ENCODE results near the gene DSCAML1. TPM values are rescaled to one million over a fixed set of nuclear protein-coding genes. Genes with fewer than 3 reads are reported as not detected.

Gene DSCAML1
- total RNA-seq, 1 experiment from 2014 or later, result not detected

DNA sequence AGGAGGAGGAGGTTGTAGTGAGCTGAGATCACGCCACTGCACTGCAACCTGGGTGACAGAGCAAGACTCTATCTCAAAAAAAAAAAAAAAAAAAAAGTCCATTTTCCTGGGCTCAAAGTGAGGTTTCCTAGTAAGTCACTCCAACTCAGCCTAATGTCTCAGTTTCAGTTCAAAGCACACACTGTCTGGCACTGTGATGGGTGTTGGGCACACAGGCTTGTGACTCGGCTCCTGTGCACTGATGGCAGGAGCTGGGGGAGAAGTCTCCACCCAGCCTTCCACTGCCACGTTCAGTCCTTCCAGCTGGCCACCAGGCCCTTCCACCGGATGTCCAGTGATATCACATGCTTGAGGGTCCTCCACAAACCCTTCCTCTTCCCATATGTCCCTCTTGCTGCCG lies 283.4 kb downstream of the DSCAML1 start:
- ChIA-PET RAD21 (ENCODE audit: low non-redundant PET in 1 of 2, low total read pairs in 2 of 2, uncharacterized antibody in 2 of 2, unreplicated experiment in 2 of 2) (no interaction called here), POLR2A (no interaction called here), CTCF (no interaction called here)
- Histone ChIP-seq H3K9me3 (ENCODE audit: control insufficient read depth in 1 of 2, insufficient read depth in 1 of 2, low read depth in 1 of 2, low read length in 2 of 2) (no peaks in the 10 kb centered on the region), H3K36me3 (ENCODE audit: control insufficient read depth in 1 of 2, insufficient read depth in 2 of 2, low read length in 2 of 2) (no peaks in the 10 kb centered on the region), H3K4me2 (ENCODE audit: low read length) (no peak overlapping the region), H2AFZ (ENCODE audit: low read depth, low read length, poor library complexity, severe bottlenecking) (no peak overlapping the region), H4K20me1 (ENCODE audit: insufficient read depth) (no peaks in the 10 kb centered on the region), H3K27ac (ENCODE audit: low read depth, low read length) (no peak overlapping the region), H3K4me3 (replicated peaks in 1 of 2; ENCODE audit: low read depth in 1 of 2, low read length in 2 of 2) (no peak overlapping the region), H3K27me3 (ENCODE audit: insufficient read depth, low read length) (0 out of 2 replicates have a peak, but pooled peaks cover 7% of the 10 kb centered on the region), H3K9me2 (ENCODE audit: insufficient read depth) (no peaks in the 10 kb centered on the region), H3K9ac (ENCODE audit: low read length) (no peak overlapping the region), H3K79me2 (ENCODE audit: insufficient read depth, low read length) (no peaks in the 10 kb centered on the region), H3K4me1 (ENCODE audit: control insufficient read depth in 1 of 2, insufficient read depth in 2 of 2, low read length in 2 of 2) (no peaks in the 10 kb centered on the region)
- BruUV-seq (replicated peaks), result no TSS peak
- no peak for TF ChIP-seq SIN3A (IDR thresholded peaks at IDR 0.05; ENCODE audit: low read depth)
- TF ChIP-seq, protein P1, sequence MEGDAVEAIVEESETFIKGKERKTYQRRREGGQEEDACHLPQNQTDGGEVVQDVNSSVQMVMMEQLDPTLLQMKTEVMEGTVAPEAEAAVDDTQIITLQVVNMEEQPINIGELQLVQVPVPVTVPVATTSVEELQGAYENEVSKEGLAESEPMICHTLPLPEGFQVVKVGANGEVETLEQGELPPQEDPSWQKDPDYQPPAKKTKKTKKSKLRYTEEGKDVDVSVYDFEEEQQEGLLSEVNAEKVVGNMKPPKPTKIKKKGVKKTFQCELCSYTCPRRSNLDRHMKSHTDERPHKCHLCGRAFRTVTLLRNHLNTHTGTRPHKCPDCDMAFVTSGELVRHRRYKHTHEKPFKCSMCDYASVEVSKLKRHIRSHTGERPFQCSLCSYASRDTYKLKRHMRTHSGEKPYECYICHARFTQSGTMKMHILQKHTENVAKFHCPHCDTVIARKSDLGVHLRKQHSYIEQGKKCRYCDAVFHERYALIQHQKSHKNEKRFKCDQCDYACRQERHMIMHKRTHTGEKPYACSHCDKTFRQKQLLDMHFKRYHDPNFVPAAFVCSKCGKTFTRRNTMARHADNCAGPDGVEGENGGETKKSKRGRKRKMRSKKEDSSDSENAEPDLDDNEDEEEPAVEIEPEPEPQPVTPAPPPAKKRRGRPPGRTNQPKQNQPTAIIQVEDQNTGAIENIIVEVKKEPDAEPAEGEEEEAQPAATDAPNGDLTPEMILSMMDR (IDR thresholded peaks at IDR 0.05 in 2 of 3, conservative IDR thresholded peaks at IDR 0.05 in 1 of 3; ENCODE audit: borderline replicate concordance in 1 of 3, insufficient read depth in 1 of 3, low read depth in 2 of 3, low read length in 2 of 3), result no peak
- no peak for TF ChIP-seq EZH2phosphoT487 (IDR thresholded peaks at IDR 0.05; ENCODE audit: borderline replicate concordance)
- TF ChIP-seq RAD21 (IDR thresholded peaks at IDR 0.05; ENCODE audit: low read depth), result no peak
- TF ChIP-seq FOSL1 (IDR thresholded peaks at IDR 0.05; ENCODE audit: low read depth), result no peak
- TF ChIP-seq, protein P2, sequence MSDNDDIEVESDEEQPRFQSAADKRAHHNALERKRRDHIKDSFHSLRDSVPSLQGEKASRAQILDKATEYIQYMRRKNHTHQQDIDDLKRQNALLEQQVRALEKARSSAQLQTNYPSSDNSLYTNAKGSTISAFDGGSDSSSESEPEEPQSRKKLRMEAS (IDR thresholded peaks at IDR 0.05), result no peak
- ATAC-seq (no peak), DNase-seq (ENCODE audit: low read depth, low spot score) (no peak)
- intact Hi-C loops (cut with micrococcal nuclease), result no loop called here

DNA sequence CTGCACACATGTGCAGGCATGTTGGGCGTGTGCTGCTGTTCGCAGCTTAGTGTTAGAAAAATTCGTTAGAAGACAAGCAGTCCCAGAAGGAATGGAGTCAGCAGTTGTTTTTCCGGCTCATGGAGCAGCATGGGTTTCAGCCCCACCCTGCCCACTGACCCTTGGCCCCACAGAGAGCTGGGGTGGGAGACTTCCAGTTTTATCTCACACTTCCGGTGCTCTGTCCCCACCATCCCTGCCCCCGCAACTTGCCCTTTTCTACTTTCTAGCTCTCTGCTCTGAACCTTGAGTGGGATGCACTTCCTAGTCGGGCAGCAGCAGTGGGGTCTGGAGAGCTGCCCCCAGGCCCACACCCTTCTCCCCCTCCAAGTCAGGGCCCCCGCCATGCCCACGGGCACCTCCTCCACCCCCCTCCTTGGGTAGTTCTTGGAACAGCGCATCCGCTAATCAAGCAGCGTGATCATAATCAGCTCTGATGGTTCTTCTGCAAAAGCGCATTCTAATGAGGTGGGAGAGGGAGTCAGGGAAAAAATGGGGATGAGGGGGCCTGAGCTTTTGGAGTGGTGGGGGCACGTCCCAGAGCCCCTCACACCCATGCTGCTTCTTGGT lies 285.0 kb downstream of the DSCAML1 start:
- no peak for ATAC-seq
- H3K4me3 ChIP-seq (replicated peaks in 1 of 2; ENCODE audit: low read depth in 1 of 2, low read length in 2 of 2), result no peak overlapping the region
- POLR2A ChIA-PET, result no interaction called here
- intact Hi-C loops (cut with micrococcal nuclease), result no loop called here
- no peak overlapping the region for H3K9ac ChIP-seq (ENCODE audit: low read length)
- no peaks in the 10 kb centered on the region for H3K4me1 ChIP-seq (ENCODE audit: control insufficient read depth in 1 of 2, insufficient read depth in 2 of 2, low read length in 2 of 2)
- H2AFZ ChIP-seq (ENCODE audit: low read depth, low read length, poor library complexity, severe bottlenecking), result no peak overlapping the region
- H3K9me2 ChIP-seq (ENCODE audit: insufficient read depth), result no peaks in the 10 kb centered on the region
- BruUV-seq (replicated peaks), result no TSS peak
- no peak overlapping the region for H3K27ac ChIP-seq (ENCODE audit: low read depth, low read length)
- CTCF ChIA-PET, result no interaction called here
- H3K36me3 ChIP-seq (ENCODE audit: control insufficient read depth in 1 of 2, insufficient read depth in 2 of 2, low read length in 2 of 2), result no peaks in the 10 kb centered on the region
- DNase-seq (ENCODE audit: low read depth, low spot score), result no peak
- RAD21 ChIA-PET (ENCODE audit: low non-redundant PET in 1 of 2, low total read pairs in 2 of 2, uncharacterized antibody in 2 of 2, unreplicated experiment in 2 of 2), result no interaction called here
- H3K27me3 ChIP-seq (ENCODE audit: insufficient read depth, low read length), result 0 out of 2 replicates have a peak, but pooled peaks cover 7% of the 10 kb centered on the region
- no peaks in the 10 kb centered on the region for H3K79me2 ChIP-seq (ENCODE audit: insufficient read depth, low read length)
- no peaks in the 10 kb centered on the region for H4K20me1 ChIP-seq (ENCODE audit: insufficient read depth)
- no peaks in the 10 kb centered on the region for H3K9me3 ChIP-seq (ENCODE audit: control insufficient read depth in 1 of 2, insufficient read depth in 1 of 2, low read depth in 1 of 2, low read length in 2 of 2)
- no peak overlapping the region for H3K4me2 ChIP-seq (ENCODE audit: low read length)
- TF ChIP-seq, protein P3, sequence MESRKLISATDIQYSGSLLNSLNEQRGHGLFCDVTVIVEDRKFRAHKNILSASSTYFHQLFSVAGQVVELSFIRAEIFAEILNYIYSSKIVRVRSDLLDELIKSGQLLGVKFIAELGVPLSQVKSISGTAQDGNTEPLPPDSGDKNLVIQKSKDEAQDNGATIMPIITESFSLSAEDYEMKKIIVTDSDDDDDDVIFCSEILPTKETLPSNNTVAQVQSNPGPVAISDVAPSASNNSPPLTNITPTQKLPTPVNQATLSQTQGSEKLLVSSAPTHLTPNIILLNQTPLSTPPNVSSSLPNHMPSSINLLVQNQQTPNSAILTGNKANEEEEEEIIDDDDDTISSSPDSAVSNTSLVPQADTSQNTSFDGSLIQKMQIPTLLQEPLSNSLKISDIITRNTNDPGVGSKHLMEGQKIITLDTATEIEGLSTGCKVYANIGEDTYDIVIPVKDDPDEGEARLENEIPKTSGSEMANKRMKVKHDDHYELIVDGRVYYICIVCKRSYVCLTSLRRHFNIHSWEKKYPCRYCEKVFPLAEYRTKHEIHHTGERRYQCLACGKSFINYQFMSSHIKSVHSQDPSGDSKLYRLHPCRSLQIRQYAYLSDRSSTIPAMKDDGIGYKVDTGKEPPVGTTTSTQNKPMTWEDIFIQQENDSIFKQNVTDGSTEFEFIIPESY (IDR thresholded peaks at IDR 0.05; ENCODE audit: extremely low read depth, insufficient replicate concordance, low read length), result no peak
- TF ChIP-seq, protein P1 (IDR thresholded peaks at IDR 0.05 in 2 of 3, conservative IDR thresholded peaks at IDR 0.05 in 1 of 3; ENCODE audit: borderline replicate concordance in 1 of 3, insufficient read depth in 1 of 3, low read depth in 2 of 3, low read length in 2 of 3), result no peak
- TF ChIP-seq SIN3A (IDR thresholded peaks at IDR 0.05; ENCODE audit: low read depth), result no peak
- TF ChIP-seq, protein P4, sequence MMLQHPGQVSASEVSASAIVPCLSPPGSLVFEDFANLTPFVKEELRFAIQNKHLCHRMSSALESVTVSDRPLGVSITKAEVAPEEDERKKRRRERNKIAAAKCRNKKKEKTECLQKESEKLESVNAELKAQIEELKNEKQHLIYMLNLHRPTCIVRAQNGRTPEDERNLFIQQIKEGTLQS (IDR thresholded peaks at IDR 0.05), result no peak
- TF ChIP-seq JUND (IDR thresholded peaks at IDR 0.05), result no peak
- TF ChIP-seq POLR2A (IDR thresholded peaks at IDR 0.05; ENCODE audit: borderline replicate concordance, extremely low read depth, insufficient read depth, insufficient read length), result no peak
- no peak for TF ChIP-seq SRF (IDR thresholded peaks at IDR 0.05; ENCODE audit: low read depth)
- no peak for TF ChIP-seq RAD21 (IDR thresholded peaks at IDR 0.05; ENCODE audit: low read depth)
- TF ChIP-seq POLR2AphosphoS5 (IDR thresholded peaks at IDR 0.05; ENCODE audit: low read depth, low read length), result no peak
- no peak for TF ChIP-seq ELF1 (IDR thresholded peaks at IDR 0.05; ENCODE audit: borderline replicate concordance, low read depth)

All from HCT116 (cell line).